Type B pancreatic cell (in vitro differentiated cells): ENCODE results near the gene RAB3C. TPM values are rescaled to one million over a fixed set of nuclear protein-coding genes. Genes with fewer than 3 reads are reported as not detected.
"Not testable (repeated sequence)": the region's sequence is repeated elsewhere in the genome, so short reads cannot be mapped to it uniquely, and the experiment has no call there.

Experiments
- DNase-seq: peaks from one replicate; pipeline ENCODE4 v3.0.0; 2021; ENCODE audit warnings: mixed read lengths; ENCODE audit not compliant: unreplicated experiment; ENCODE audit errors: extremely low spot score
- H3K27ac Mint-ChIP-seq: 2 replicates; pipeline ENCODE4 v1.8.0; 2021; ENCODE audit warnings: mild to moderate bottlenecking, mixed read lengths
- H3K27me3 Mint-ChIP-seq: 2 replicates; pipeline ENCODE4 v1.8.0; 2021; ENCODE audit warnings: mixed read lengths
- H3K36me3 Mint-ChIP-seq: 2 replicates; pipeline ENCODE4 v1.8.0; 2021; ENCODE audit warnings: mixed read lengths
- H3K4me1 Mint-ChIP-seq: one replicate; pipeline ENCODE4 v1.8.0; 2021; ENCODE audit warnings: mixed read lengths; ENCODE audit not compliant: unreplicated experiment
- H3K4me3 Mint-ChIP-seq: 2 replicates; pipeline ENCODE4 v1.8.0; 2021; ENCODE audit warnings: mild to moderate bottlenecking, mixed read lengths
- H3K9me3 Mint-ChIP-seq: 2 replicates; pipeline ENCODE4 v1.8.0; 2021; ENCODE audit warnings: mixed read lengths
- CTCF ChIP-seq: fragments of 200-600 bp; sonication (generic); conservative IDR thresholded peaks from 2 replicates; pipeline ENCODE4 v1.5.0; 2021; ENCODE audit warnings: antibody characterized with exemption, mild to moderate bottlenecking
- total RNA-seq: library from RNA; stranded (reverse); gene quantifications from 2 replicates; pipeline ENCODE4 v1.2.1, GENCODE V29; 2021; ENCODE audit warnings: low replicate concordance

RAB3C gene
- total RNA-seq, 1 donor from 2014 or later, result 10.1 TPM

- H3K36me3 Mint-ChIP-seq, result no peaks in the 10 kb centered on the region
- TF ChIP-seq CTCF, result no peak
- no peaks in the 10 kb centered on the region for H3K4me1 Mint-ChIP-seq
- DNase-seq, result no peak
- H3K27ac Mint-ChIP-seq, result no peak overlapping the region
- H3K27me3 Mint-ChIP-seq, result no peaks in the 10 kb centered on the region
- no peak overlapping the region for H3K4me3 Mint-ChIP-seq
- H3K9me3 Mint-ChIP-seq, result no peaks in the 10 kb centered on the region
Observed at GRCh38 chr5:58571501-58571900, 11.4 kb upstream of the RAB3C start.

- DNase-seq, H3K27me3 Mint-ChIP-seq, H3K4me1 Mint-ChIP-seq, H3K4me3 Mint-ChIP-seq, H3K27ac Mint-ChIP-seq, H3K36me3 Mint-ChIP-seq, H3K9me3 Mint-ChIP-seq: not testable (repeated sequence)
Observed at GRCh38 chr5:58572973-58573372, 9.9 kb upstream of the RAB3C start.

- Mint-ChIP-seq H3K4me3 (no peak overlapping the region), H3K9me3 (no peaks in the 10 kb centered on the region)
Observed at GRCh38 chr5:58579781-58580180, 3.1 kb upstream of the RAB3C start.

DNA sequence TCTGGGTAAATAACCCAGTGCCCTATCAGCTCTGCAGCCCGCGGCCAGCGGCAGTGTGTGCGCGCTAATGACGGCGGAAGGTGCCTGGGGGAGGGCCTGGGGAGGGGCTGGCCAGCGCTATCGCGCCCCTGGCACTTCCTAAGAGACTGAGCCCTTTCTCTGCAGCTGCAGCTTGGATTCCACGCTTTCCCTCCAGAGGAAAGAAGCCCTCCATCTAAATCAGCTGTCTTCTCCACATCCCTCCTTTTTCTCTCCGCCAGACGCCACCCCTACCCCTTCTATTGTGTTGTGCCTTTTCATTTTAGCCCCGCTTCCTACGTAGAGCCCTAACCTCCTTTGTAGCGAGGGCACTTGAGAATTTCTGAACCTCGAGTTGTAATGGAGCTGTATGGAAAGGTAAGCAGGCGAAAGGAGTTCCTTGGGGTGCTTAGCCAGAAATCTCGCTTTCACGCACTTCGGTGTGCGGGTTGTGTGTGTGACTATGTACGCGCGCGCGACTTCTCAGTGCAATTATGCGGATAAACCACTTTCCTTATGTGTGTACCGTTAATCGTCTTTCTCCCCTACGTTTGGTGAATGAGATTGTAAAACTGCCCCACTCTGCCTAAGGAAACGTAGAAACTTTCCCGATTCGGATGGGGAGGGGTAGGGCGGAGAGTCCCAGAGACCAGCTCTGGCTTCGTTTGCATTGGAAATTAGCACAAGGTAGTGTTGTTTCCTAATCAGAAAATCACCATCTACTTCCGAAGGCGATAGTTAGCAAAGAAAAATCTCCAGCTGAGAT lies 664 bp upstream of the RAB3C start:
- Mint-ChIP-seq H3K27ac (peak overlapping the region; percentile 61), H3K4me1 (peaks cover 8% of the 10 kb centered on the region), H3K9me3 (no peaks in the 10 kb centered on the region), H3K27me3 (peaks cover 48% of the 10 kb centered on the region), H3K4me3 (peak overlapping the region; percentile 99), H3K36me3 (no peaks in the 10 kb centered on the region)
- no peak for DNase-seq
- no peak for TF ChIP-seq CTCF

More at GRCh38 chr5:58579781-58580180, 3.1 kb upstream of the RAB3C start:
- Mint-ChIP-seq H3K4me1 (peaks cover 8% of the 10 kb centered on the region), H3K27ac (no peak overlapping the region), H3K36me3 (no peaks in the 10 kb centered on the region), H3K27me3 (peaks cover 44% of the 10 kb centered on the region)
- TF ChIP-seq CTCF, result no peak
- DNase-seq, result no peak

- H3K27ac Mint-ChIP-seq, result no peak overlapping the region
- no peaks in the 10 kb centered on the region for H3K27me3 Mint-ChIP-seq
- no peak for TF ChIP-seq CTCF
- no peaks in the 10 kb centered on the region for H3K36me3 Mint-ChIP-seq
- no peak overlapping the region for H3K4me3 Mint-ChIP-seq
- no peaks in the 10 kb centered on the region for H3K9me3 Mint-ChIP-seq
- no peak for DNase-seq
- H3K4me1 Mint-ChIP-seq, result no peaks in the 10 kb centered on the region
Observed at GRCh38 chr5:58595952-58596351, 13.1 kb downstream of the RAB3C start.

DNA sequence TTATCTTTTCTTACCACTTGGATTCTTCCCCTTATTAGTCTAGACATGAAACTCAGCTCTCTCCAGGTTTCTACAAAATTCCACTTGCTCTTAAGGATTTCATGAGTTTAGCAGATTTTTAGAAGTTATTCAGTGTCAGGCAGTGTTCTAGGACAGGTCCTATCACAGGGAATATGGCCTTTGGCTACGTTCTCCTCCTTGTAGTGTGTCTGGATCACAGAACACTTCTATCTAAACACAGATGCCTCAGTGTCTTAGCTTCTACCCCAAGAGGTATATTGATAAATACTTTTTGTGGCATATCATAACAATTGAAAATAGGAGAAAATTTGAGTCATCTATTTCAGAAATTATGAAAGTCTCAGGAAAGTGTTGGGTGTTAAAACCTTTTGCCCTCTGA lies 15.6 kb downstream of the RAB3C start:
- no peaks in the 10 kb centered on the region for H3K4me1 Mint-ChIP-seq
- H3K4me3 Mint-ChIP-seq, result no peak overlapping the region
- no peak overlapping the region for H3K27ac Mint-ChIP-seq
- DNase-seq, result no peak
- peaks cover 20% of the 10 kb centered on the region for H3K9me3 Mint-ChIP-seq
- H3K27me3 Mint-ChIP-seq, result no peaks in the 10 kb centered on the region
- no peaks in the 10 kb centered on the region for H3K36me3 Mint-ChIP-seq
- no peak for TF ChIP-seq CTCF
